HepG2 (cell line): Measurements from ENCODE around the gene RAB3D. TPM values are rescaled to one million over a fixed set of nuclear protein-coding genes. Genes with fewer than 3 reads are reported as not detected.

Source experiments
- GABPA ChIP-seq, 2 experiments: IDR thresholded peaks; 2 replicates each; pipeline ENCODE4 v1.6.1; 2011 to 2016; ENCODE audit warnings: low read depth in 2 of 2, low read length in 1 of 2, missing biosample characterization in 1 of 2, missing genetic modification characterization in 1 of 2
- ISL2 ChIP-seq: sonication (generic); formaldehyde crosslinking; IDR thresholded peaks from 2 replicates; pipeline ENCODE4 v1.5.0; 2020; ENCODE audit warnings: missing genetic modification reagents
- JUNB ChIP-seq: sonication (generic); formaldehyde crosslinking; IDR thresholded peaks from 2 replicates; pipeline ENCODE4 v1.8.0; 2022; ENCODE audit warnings: missing genetic modification reagents, mild to moderate bottlenecking, borderline replicate concordance
- KDM1A ChIP-seq: IDR thresholded peaks from 2 replicates; pipeline ENCODE4 v1.6.1; 2016; ENCODE audit warnings: missing compliant biosample characterization
- ZBTB1 ChIP-seq: sonication (generic); formaldehyde crosslinking; IDR thresholded peaks from 2 replicates; pipeline ENCODE4 v1.4.0; 2020; ENCODE audit warnings: missing genetic modification reagents, borderline replicate concordance
- ZNF598 ChIP-seq: sonication (generic); formaldehyde crosslinking; IDR thresholded peaks from 2 replicates; pipeline ENCODE4 v1.5.1; 2020; ENCODE audit warnings: mild to moderate bottlenecking, missing genetic modification reagents, borderline replicate concordance
- ZNF75D ChIP-seq: sonication (generic); formaldehyde crosslinking; IDR thresholded peaks from 2 replicates; pipeline ENCODE4 v1.8.1; 2023; ENCODE audit warnings: missing genetic modification reagents, mild to moderate bottlenecking, borderline replicate concordance
- polyA plus RNA-seq, 8 experiments: library from polyadenylated mRNA; depleted of rRNA in 3 of 8; stranded (reverse) in 7 of 8; unstranded in 1 of 8; fragments of >200 nt; fragmentation: Illumina TruSeq in 4 of 8; extraction: Trizol in 4 of 8; gene quantifications; 2 replicates each; pipeline versions ENCODE4 v1.2.1 to v1.2.3, GENCODE V29; 2011 to 2016; ENCODE audit warnings: low read depth in 4 of 8, missing spikeins in 1 of 8, mixed read lengths in 1 of 8; ENCODE audit not compliant: insufficient read depth in 1 of 8
- total RNA-seq, 5 experiments: library from RNA; depleted of rRNA; stranded (reverse); fragments of >200 nt; fragmentation: Illumina TruSeq; extraction: Trizol; gene quantifications; 2 replicates each; pipeline ENCODE4 v1.2.3, GENCODE V29; 2016; ENCODE audit warnings: low read depth in 1 of 5
- TF ChIP-seq, protein P1 (sequence below): IDR thresholded peaks from 2 replicates; pipeline ENCODE4 v1.6.1; 2016; ENCODE audit warnings: control low read depth
- TF ChIP-seq, protein P2 (sequence below): sonication (generic); formaldehyde crosslinking; IDR thresholded peaks from 2 replicates; pipeline ENCODE4 v1.4.0; 2020; ENCODE audit warnings: mild to moderate bottlenecking, missing genetic modification reagents
- TF ChIP-seq, protein P3 (sequence below): sonication (generic); formaldehyde crosslinking; IDR thresholded peaks from 2 replicates; pipeline ENCODE4 v1.5.0; 2020; ENCODE audit warnings: mild to moderate bottlenecking, missing genetic modification reagents, borderline replicate concordance
- TF ChIP-seq, protein P4 (sequence below): IDR thresholded peaks from 2 replicates; pipeline ENCODE4 v1.6.1; 2018; ENCODE audit warnings: missing genetic modification reagents

RAB3D gene
- total and polyA plus RNA-seq, 2 of the 13 experiments (the other 11 are each of a cell fraction or from before 2014, with no cell fraction given), result 2.0 to 16.1 TPM

DNA sequence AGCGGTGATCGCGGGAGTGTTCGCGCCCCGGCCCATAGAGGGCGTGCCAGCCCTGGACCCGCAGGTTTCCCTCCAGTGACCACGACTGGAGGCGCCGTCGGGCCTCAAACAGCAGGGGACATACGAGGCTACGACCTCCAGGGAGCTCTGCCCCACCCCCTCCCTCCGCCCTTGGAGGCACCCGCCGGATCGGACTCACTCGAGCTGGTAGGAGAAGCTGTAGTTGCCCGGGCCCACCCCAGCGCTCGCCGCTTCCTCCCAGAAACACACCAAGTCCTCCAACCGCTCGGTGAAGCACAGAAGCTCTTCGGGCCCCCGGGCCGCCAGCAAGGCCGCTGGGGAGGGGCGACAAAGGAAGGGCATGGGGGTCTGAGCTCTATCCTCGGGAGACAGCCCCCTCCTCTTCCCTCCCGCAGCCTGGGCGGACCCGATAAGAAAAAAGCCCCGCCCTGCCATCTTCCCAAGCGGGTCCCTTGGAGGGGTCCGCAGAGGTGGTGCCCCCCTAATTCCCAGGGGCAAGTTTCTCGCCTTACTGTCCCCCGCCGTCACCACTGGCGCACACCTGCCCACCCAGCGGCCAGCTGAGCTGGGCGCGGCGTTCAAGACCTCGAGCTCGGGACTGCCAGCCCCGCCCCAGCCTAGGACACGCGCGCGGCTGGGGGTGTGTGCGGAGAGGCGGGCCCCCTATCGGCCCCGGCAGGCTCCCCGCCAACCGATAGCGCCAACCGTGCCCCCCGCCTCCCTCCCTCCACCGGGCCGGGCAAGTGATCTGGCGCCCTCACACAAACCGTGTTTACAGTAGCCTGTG, 43.6 kb upstream of the RAB3D start (continued):
- TF ChIP-seq JUNB (CRISPR knock-in tag) (no peak), KDM1A (CRISPR knock-in tag) (peak; percentile 92), ZBTB1 (CRISPR knock-in tag) (no peak), ZNF598 (CRISPR knock-in tag) (no peak), ZNF75D (CRISPR knock-in tag) (no peak), GABPA (IDR thresholded peaks at IDR 0.05; ENCODE audit: low read depth, low read length) (no peak), GABPA (CRISPR knock-in tag; IDR thresholded peaks at IDR 0.05; ENCODE audit: low read depth) (no peak), ISL2 (CRISPR knock-in tag) (peak; percentile 32; the same call in 1 of the 2 replicates)
- TF ChIP-seq, protein P1, sequence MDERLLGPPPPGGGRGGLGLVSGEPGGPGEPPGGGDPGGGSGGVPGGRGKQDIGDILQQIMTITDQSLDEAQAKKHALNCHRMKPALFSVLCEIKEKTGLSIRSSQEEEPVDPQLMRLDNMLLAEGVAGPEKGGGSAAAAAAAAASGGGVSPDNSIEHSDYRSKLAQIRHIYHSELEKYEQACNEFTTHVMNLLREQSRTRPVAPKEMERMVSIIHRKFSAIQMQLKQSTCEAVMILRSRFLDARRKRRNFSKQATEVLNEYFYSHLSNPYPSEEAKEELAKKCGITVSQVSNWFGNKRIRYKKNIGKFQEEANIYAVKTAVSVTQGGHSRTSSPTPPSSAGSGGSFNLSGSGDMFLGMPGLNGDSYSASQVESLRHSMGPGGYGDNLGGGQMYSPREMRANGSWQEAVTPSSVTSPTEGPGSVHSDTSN, result no peak
- TF ChIP-seq, protein P2, sequence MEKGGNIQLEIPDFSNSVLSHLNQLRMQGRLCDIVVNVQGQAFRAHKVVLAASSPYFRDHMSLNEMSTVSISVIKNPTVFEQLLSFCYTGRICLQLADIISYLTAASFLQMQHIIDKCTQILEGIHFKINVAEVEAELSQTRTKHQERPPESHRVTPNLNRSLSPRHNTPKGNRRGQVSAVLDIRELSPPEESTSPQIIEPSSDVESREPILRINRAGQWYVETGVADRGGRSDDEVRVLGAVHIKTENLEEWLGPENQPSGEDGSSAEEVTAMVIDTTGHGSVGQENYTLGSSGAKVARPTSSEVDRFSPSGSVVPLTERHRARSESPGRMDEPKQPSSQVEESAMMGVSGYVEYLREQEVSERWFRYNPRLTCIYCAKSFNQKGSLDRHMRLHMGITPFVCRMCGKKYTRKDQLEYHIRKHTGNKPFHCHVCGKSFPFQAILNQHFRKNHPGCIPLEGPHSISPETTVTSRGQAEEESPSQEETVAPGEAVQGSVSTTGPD, result no peak
- TF ChIP-seq, protein P3, sequence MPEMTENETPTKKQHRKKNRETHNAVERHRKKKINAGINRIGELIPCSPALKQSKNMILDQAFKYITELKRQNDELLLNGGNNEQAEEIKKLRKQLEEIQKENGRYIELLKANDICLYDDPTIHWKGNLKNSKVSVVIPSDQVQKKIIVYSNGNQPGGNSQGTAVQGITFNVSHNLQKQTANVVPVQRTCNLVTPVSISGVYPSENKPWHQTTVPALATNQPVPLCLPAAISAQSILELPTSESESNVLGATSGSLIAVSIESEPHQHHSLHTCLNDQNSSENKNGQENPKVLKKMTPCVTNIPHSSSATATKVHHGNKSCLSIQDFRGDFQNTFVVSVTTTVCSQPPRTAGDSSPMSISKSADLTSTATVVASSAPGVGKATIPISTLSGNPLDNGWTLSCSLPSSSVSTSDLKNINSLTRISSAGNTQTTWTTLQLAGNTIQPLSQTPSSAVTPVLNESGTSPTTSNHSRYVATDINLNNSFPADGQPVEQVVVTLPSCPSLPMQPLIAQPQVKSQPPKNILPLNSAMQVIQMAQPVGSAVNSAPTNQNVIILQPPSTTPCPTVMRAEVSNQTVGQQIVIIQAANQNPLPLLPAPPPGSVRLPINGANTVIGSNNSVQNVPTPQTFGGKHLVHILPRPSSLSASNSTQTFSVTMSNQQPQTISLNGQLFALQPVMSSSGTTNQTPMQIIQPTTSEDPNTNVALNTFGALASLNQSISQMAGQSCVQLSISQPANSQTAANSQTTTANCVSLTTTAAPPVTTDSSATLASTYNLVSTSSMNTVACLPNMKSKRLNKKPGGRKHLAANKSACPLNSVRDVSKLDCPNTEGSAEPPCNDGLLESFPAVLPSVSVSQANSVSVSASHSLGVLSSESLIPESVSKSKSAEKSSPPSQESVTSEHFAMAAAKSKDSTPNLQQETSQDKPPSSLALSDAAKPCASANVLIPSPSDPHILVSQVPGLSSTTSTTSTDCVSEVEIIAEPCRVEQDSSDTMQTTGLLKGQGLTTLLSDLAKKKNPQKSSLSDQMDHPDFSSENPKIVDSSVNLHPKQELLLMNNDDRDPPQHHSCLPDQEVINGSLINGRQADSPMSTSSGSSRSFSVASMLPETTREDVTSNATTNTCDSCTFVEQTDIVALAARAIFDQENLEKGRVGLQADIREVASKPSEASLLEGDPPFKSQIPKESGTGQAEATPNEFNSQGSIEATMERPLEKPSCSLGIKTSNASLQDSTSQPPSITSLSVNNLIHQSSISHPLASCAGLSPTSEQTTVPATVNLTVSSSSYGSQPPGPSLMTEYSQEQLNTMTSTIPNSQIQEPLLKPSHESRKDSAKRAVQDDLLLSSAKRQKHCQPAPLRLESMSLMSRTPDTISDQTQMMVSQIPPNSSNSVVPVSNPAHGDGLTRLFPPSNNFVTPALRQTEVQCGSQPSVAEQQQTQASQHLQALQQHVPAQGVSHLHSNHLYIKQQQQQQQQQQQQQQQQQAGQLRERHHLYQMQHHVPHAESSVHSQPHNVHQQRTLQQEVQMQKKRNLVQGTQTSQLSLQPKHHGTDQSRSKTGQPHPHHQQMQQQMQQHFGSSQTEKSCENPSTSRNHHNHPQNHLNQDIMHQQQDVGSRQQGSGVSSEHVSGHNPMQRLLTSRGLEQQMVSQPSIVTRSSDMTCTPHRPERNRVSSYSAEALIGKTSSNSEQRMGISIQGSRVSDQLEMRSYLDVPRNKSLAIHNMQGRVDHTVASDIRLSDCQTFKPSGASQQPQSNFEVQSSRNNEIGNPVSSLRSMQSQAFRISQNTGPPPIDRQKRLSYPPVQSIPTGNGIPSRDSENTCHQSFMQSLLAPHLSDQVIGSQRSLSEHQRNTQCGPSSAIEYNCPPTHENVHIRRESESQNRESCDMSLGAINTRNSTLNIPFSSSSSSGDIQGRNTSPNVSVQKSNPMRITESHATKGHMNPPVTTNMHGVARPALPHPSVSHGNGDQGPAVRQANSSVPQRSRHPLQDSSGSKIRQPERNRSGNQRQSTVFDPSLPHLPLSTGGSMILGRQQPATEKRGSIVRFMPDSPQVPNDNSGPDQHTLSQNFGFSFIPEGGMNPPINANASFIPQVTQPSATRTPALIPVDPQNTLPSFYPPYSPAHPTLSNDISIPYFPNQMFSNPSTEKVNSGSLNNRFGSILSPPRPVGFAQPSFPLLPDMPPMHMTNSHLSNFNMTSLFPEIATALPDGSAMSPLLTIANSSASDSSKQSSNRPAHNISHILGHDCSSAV, result no peak
- TF ChIP-seq, protein P4, sequence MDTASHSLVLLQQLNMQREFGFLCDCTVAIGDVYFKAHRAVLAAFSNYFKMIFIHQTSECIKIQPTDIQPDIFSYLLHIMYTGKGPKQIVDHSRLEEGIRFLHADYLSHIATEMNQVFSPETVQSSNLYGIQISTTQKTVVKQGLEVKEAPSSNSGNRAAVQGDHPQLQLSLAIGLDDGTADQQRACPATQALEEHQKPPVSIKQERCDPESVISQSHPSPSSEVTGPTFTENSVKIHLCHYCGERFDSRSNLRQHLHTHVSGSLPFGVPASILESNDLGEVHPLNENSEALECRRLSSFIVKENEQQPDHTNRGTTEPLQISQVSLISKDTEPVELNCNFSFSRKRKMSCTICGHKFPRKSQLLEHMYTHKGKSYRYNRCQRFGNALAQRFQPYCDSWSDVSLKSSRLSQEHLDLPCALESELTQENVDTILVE (CRISPR knock-in tag), result no peak
